Tibial nerve (tissue), 4 donors: ENCODE results near the gene MAGI1. TPM values are rescaled to one million over a fixed set of nuclear protein-coding genes. Genes with fewer than 3 reads are reported as not detected.

Source experiments
- DNase-seq, 2 donors: peaks; one replicate each; pipeline ENCODE4 v3.0.0-alpha.2; 2019; ENCODE audit warnings: low spot score in 2 of 2
- H3K27ac ChIP-seq, 4 donors: fragments of 200-600 bp; sonication (generic) in 3 of 4; one replicate each; pipeline ENCODE4 v1.5.1; 2017 to 2019; ENCODE audit warnings: mild to moderate bottlenecking in 1 of 4
- H3K27me3 ChIP-seq, 2 donors: fragments of 200-600 bp; sonication (generic) in 1 of 2; one replicate each; pipeline versions ENCODE4 v1.5.1 to v1.6.0; 2017 to 2019
- H3K36me3 ChIP-seq, 3 donors: fragments of 200-600 bp; sonication (generic); one replicate each; pipeline ENCODE4 v1.5.1; 2018 to 2019
- H3K4me1 ChIP-seq, 4 donors: fragments of 200-600 bp; sonication (generic) in 3 of 4; one replicate each; pipeline ENCODE4 v1.5.1; 2017 to 2019
- H3K4me3 ChIP-seq, 4 donors: fragments of 200-600 bp; sonication (generic) in 3 of 4; one replicate each; pipeline ENCODE4 v1.5.1; 2017 to 2019; ENCODE audit warnings: mild to moderate bottlenecking in 1 of 4, moderate library complexity in 1 of 4
- H3K9me3 ChIP-seq, 4 donors: fragments of 200-600 bp; sonication (generic) in 3 of 4; one replicate each; pipeline ENCODE4 v1.5.1; 2017 to 2019
- EP300 ChIP-seq, 2 donors: sonication (generic); formaldehyde crosslinking; IDR thresholded peaks; one replicate each; pipeline ENCODE4 v1.6.1; 2017; ENCODE audit warnings: antibody characterized with exemption in 2 of 2, mild to moderate bottlenecking in 1 of 2
- POLR2A ChIP-seq, 2 donors: fragments of 450-650 bp; IDR thresholded peaks; one replicate each; pipeline ENCODE4 v1.6.1; 2017; ENCODE audit warnings: antibody characterized with exemption in 2 of 2, mild to moderate bottlenecking in 2 of 2, moderate library complexity in 2 of 2
- WGBS, 2 donors: methylation state at CpG; one replicate each; pipeline ENCODE4 v1.1.5; 2018; 5-methylcytosine and 5-hydroxymethylcytosine counted together
- total RNA-seq, 4 donors: library from RNA; depleted of rRNA; stranded (reverse); fragments of >200 nt; gene quantifications; one replicate each; pipeline ENCODE4 v1.1.0, GENCODE V29; 2016
- TF ChIP-seq, protein P1 (sequence below), 5 experiments: fragments of 200-600 bp in 3 of 5; fragments of 450-650 bp in 2 of 5; sonication (generic) in 3 of 5; IDR thresholded peaks; one replicate each; pipeline ENCODE4 v1.5.1; 2016 to 2019; ENCODE audit warnings: antibody characterized with exemption in 5 of 5, mild to moderate bottlenecking in 3 of 5, moderate library complexity in 2 of 5

Gene MAGI1
- total RNA-seq, 4 donors from 2014 or later, result 30.6 to 52.8 (median 36.1) TPM

DNA sequence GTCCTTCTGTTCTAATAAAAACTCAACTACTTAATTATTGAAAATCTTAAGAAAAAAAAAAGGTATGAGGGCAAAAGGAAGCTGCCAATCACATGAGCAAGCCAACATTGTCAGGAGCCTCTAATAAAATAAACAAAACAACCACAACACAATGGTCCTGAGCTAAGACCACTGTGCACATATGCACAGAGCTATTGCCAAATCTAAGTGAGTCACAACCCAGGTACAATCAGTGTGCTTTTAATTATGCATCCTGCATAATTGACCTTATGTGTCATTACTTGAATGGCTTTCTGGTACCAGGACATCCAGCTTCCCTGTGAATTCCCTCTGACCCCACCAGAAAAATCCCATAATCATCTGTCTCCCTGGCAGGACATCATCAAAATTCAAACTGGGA, 639.8 kb downstream of the MAGI1 start:
- Histone ChIP-seq H3K27ac (peak overlapping the region in 1 of 4 donors; percentile 19), H3K36me3 (no peaks in the 10 kb centered on the region), H3K27me3 (no peaks in the 10 kb centered on the region), H3K4me1 (peaks cover 0 to 20% (median 5%) of the 10 kb centered on the region in 4 donors), H3K9me3 (no peaks in the 10 kb centered on the region), H3K4me3 (no peak overlapping the region)
- DNase-seq, result no peak
- TF ChIP-seq EP300 (IDR thresholded peaks at IDR 0.05) (peak in 1 of 2 donors; percentile 24), POLR2A (IDR thresholded peaks at IDR 0.05) (no peak)

DNA sequence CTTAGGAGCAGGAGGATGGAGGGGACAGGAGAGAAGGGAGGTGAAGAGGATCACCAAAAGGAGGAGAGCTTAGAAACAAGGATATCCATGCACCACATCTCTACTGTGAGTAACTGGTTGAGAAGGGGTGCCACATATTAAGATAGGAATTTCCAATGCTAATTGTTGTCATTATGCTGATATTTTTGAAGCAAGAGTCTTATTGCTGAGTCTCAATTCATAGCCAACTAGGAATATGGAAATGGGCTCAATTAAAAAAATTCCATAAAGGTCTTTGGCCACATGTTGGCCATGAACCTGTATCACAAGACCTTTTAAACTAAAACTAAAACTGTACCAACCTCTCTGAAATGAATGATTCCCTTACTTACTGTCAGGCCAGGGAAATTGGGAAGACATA, 642.6 kb downstream of the MAGI1 start:
- H3K27me3 ChIP-seq, result no peaks in the 10 kb centered on the region
- no peaks in the 10 kb centered on the region for H3K9me3 ChIP-seq
- H3K4me3 ChIP-seq, result no peak overlapping the region
- H3K27ac ChIP-seq, result no peak overlapping the region
- no peak for TF ChIP-seq EP300 (IDR thresholded peaks at IDR 0.05)
- TF ChIP-seq, protein P1, sequence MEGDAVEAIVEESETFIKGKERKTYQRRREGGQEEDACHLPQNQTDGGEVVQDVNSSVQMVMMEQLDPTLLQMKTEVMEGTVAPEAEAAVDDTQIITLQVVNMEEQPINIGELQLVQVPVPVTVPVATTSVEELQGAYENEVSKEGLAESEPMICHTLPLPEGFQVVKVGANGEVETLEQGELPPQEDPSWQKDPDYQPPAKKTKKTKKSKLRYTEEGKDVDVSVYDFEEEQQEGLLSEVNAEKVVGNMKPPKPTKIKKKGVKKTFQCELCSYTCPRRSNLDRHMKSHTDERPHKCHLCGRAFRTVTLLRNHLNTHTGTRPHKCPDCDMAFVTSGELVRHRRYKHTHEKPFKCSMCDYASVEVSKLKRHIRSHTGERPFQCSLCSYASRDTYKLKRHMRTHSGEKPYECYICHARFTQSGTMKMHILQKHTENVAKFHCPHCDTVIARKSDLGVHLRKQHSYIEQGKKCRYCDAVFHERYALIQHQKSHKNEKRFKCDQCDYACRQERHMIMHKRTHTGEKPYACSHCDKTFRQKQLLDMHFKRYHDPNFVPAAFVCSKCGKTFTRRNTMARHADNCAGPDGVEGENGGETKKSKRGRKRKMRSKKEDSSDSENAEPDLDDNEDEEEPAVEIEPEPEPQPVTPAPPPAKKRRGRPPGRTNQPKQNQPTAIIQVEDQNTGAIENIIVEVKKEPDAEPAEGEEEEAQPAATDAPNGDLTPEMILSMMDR (IDR thresholded peaks at IDR 0.05), result no peak
- no peak for TF ChIP-seq POLR2A (IDR thresholded peaks at IDR 0.05)
- peaks cover 0 to 4% (median 0%) of the 10 kb centered on the region in 3 donors for H3K36me3 ChIP-seq
- DNase-seq, result no peak
- H3K4me1 ChIP-seq, result no peaks in the 10 kb centered on the region

DNA sequence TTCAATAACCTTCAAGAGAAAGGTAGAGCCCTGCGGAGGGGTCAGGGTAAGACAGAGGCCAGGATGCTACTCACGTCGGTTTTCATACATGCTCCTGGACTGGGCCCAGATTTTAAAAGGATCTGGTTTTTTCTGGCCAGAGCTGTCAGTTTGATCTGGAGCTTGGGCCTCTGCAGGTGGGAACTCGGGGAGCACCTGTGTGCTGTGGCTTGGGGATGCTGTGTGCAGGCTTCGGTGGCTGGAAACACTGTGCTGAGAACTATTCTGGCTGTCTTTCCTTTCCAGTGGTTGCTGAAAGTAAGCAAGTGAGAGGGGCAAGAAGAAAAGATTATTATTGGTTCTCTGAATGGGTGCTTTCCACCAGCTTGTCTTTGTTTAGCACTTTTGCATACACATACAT, 647.6 kb downstream of the MAGI1 start:
- 85 to 90% methylated on average over 5 of the region's 5 CpGs for WGBS, 2 donors
- Histone ChIP-seq H3K4me3 (no peak overlapping the region), H3K4me1 (no peaks in the 10 kb centered on the region), H3K9me3 (no peaks in the 10 kb centered on the region), H3K36me3 (peaks cover 0 to 16% (median 0%) of the 10 kb centered on the region in 3 donors), H3K27ac (no peak overlapping the region), H3K27me3 (no peaks in the 10 kb centered on the region)
- TF ChIP-seq, protein P1 (IDR thresholded peaks at IDR 0.05), result no peak
- TF ChIP-seq EP300 (IDR thresholded peaks at IDR 0.05) (no peak), POLR2A (IDR thresholded peaks at IDR 0.05) (no peak)
- no peak for DNase-seq

DNA sequence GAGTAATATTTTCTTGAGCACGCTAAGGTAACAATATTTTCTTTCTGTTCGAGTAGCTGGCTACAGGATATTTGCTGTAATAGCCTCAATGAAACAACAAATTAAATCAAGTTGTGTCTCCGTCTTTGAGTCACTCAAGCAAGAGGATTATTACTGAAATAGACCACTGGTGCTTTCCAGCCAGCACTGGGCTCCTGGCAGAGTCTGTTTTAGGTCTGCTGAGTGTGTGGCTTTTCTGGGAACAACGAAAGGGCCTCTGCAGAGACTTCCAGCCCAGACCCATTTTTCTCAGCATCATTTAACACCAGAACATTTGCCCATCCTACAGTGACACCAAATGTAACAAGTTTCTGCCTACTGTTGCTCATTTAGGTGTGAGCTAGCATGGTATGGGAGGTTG, 652.9 kb downstream of the MAGI1 start:
- Histone ChIP-seq H3K4me1 (no peaks in the 10 kb centered on the region), H3K27ac (no peak overlapping the region), H3K27me3 (no peaks in the 10 kb centered on the region), H3K4me3 (no peak overlapping the region), H3K36me3 (peaks cover 0 to 35% (median 0%) of the 10 kb centered on the region in 3 donors), H3K9me3 (no peaks in the 10 kb centered on the region)
- TF ChIP-seq, protein P1 (IDR thresholded peaks at IDR 0.05), result no peak
- no peak for TF ChIP-seq POLR2A (IDR thresholded peaks at IDR 0.05)
- 84 to 88% methylated on average over 4 of the region's 4 CpGs for WGBS, 2 donors
- DNase-seq, result no peak

DNA sequence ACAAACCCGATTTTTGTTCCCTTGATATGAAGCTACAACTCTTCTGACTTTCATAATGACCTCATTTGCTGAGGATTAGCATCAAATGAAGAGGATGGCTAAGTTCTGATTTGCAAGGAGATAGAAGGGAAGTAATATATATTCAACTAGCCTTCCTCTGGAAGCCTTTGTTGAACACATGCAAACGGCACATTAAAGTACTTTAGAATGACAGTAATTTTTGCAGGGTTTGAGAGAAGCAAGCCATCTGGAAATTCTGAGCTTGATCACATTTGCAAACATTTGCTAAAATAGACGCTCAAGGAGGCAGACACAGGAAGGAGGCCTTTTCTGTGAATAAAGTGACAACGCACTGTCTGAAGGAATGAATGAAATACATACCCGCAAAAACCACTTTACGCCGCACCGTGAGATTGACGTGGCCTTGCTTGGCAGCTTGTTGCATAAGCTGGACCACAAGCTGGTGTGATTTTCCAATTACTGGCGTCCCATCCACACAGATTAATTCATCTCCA, 657.2 kb downstream of the MAGI1 start:
- H3K4me1 ChIP-seq, result no peaks in the 10 kb centered on the region
- H3K27ac ChIP-seq, result no peak overlapping the region
- peaks cover 0 to 57% (median 2%) of the 10 kb centered on the region in 3 donors for H3K36me3 ChIP-seq
- TF ChIP-seq EP300 (IDR thresholded peaks at IDR 0.05) (no peak), POLR2A (IDR thresholded peaks at IDR 0.05) (no peak)
- TF ChIP-seq, protein P1 (IDR thresholded peaks at IDR 0.05), result no peak
- 89 to 90% methylated on average over 10 of the region's 10 CpGs for WGBS, 2 donors
- no peak overlapping the region for H3K4me3 ChIP-seq
- no peak for DNase-seq
- H3K27me3 ChIP-seq, result no peaks in the 10 kb centered on the region
- no peaks in the 10 kb centered on the region for H3K9me3 ChIP-seq

DNA sequence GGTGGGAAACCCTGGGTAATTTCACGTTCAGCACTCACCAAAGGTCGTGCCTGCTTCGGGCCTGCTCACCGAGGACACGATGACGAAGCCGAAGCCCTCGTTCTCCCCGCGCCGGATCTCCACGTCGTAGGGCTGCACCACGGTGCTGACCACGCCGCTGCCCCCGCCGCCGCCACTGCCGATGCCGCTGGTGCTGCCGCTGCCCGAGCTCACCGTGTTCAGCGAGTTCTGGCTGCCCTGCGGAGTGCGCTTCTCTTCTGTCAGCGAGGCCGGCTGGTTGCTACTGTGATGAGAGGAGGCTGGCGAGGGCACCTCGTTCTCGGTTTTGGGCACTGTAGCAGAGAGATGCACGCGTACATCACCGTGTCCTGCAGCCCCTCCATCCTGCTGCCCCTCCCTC, 659.5 kb downstream of the MAGI1 start:
- H3K27ac ChIP-seq, result no peak overlapping the region
- DNase-seq, result no peak
- H3K4me1 ChIP-seq, result no peaks in the 10 kb centered on the region
- H3K27me3 ChIP-seq, result no peaks in the 10 kb centered on the region
- no peak overlapping the region for H3K4me3 ChIP-seq
- TF ChIP-seq POLR2A (IDR thresholded peaks at IDR 0.05), result no peak
- TF ChIP-seq, protein P1 (IDR thresholded peaks at IDR 0.05), result no peak
- no peak for TF ChIP-seq EP300 (IDR thresholded peaks at IDR 0.05)
- WGBS, 2 donors, result 96 to 97% methylated on average over 23 to 35 of the region's 35 CpGs
- no peaks in the 10 kb centered on the region for H3K9me3 ChIP-seq
- peaks cover 0 to 66% (median 2%) of the 10 kb centered on the region in 3 donors for H3K36me3 ChIP-seq
